ENCODE measurements around the gene CBX8.

CBX8 gene

GRCh38 chr17:79784353-79785016, 12.4 kb downstream of the CBX8 start:
- ChIA-PET POLR2A (interaction anchor here (1.2 to 1.5 kb wide), 2 partner anchors 13 kb away, joined by 3 to 6 read pairs; partner anchors contain the start of gene CBX8), CTCF (no interaction called here)
- DNase-seq (ENCODE audit: extremely low spot score) = no peak
- TF ChIP-seq SP1 (IDR thresholded peaks at IDR 0.05) (no peak), CTBP1 (IDR thresholded peaks at IDR 0.05; ENCODE audit: borderline replicate concordance) (no peak), PKNOX1 (IDR thresholded peaks at IDR 0.05) (no peak), FOXK2 (IDR thresholded peaks at IDR 0.05) (no peak), L3MBTL2 (conservative IDR thresholded peaks at IDR 0.05) (no peak), FOXM1 (IDR thresholded peaks at IDR 0.05; ENCODE audit: borderline replicate concordance) (no peak), TARDBP (IDR thresholded peaks at IDR 0.05) (no peak), SUZ12 (IDR thresholded peaks at IDR 0.05) (no peak), HDGF (IDR thresholded peaks at IDR 0.05; ENCODE audit: borderline replicate concordance) (no peak), ARNT (IDR thresholded peaks at IDR 0.05) (no peak), ELF4 (IDR thresholded peaks at IDR 0.05) (no peak)

GRCh38 chr17:79783891-79784290, 13.0 kb downstream of the CBX8 start:
- ChIA-PET CTCF (no interaction called here), POLR2A (interaction anchor here (1.2 to 1.5 kb wide), 2 partner anchors 12 to 13 kb away, joined by 3 to 6 read pairs; partner anchors contain the start of gene CBX8)
- TF ChIP-seq SUZ12 (IDR thresholded peaks at IDR 0.05) (no peak), CTBP1 (IDR thresholded peaks at IDR 0.05; ENCODE audit: borderline replicate concordance) (no peak), FOXA1 (IDR thresholded peaks at IDR 0.05) (no peak), NFRKB (IDR thresholded peaks at IDR 0.05) (no peak), FOXK2 (IDR thresholded peaks at IDR 0.05) (no peak), ARNT (IDR thresholded peaks at IDR 0.05) (no peak), LEF1 (IDR thresholded peaks at IDR 0.05; ENCODE audit: borderline replicate concordance) (no peak), PKNOX1 (IDR thresholded peaks at IDR 0.05) (no peak)

GRCh38 chr17:79781736-79782575, 14.9 kb downstream of the CBX8 start:
- TF ChIP-seq HDGF (IDR thresholded peaks at IDR 0.05; ENCODE audit: borderline replicate concordance) (no peak), FOXK2 (IDR thresholded peaks at IDR 0.05) (no peak), ARNT (IDR thresholded peaks at IDR 0.05) (no peak), CTBP1 (IDR thresholded peaks at IDR 0.05; ENCODE audit: borderline replicate concordance) (no peak), LEF1 (IDR thresholded peaks at IDR 0.05; ENCODE audit: borderline replicate concordance) (no peak), BHLHE40 (IDR thresholded peaks at IDR 0.05; ENCODE audit: borderline replicate concordance) (no peak)
- CTCF ChIA-PET = no interaction called here
- POLR2A ChIA-PET = interaction anchor here (0.5 to 2.0 kb wide), 4 partner anchors 9 to 40 kb away, joined by 3 to 5 read pairs (median 3); partner anchors contain the start of gene CBX8
- no peak for DNase-seq (ENCODE audit: extremely low spot score)

More at GRCh38 chr17:79783891-79784290, 13.0 kb downstream of the CBX8 start:
- DNase-seq (ENCODE audit: extremely low spot score) = no peak

GRCh38 chr17:79781012-79781650, 15.7 kb downstream of the CBX8 start:
- ChIA-PET CTCF (interaction anchor here (1.4 kb wide), 1 partner anchor 54 kb away, joined by 3 read pairs; no protein-coding TSS in a partner anchor), POLR2A (interaction anchor here (0.8 to 2.0 kb wide), 3 partner anchors 16 to 39 kb away, joined by 3 to 5 read pairs (median 3); partner anchors contain the start of gene CBX8)
- DNase-seq (ENCODE audit: extremely low spot score) = no peak
- no peak for TF ChIP-seq LEF1 (IDR thresholded peaks at IDR 0.05; ENCODE audit: borderline replicate concordance)
- no peak for TF ChIP-seq NFRKB (IDR thresholded peaks at IDR 0.05)
- no peak for TF ChIP-seq PKNOX1 (IDR thresholded peaks at IDR 0.05)
- TF ChIP-seq FOXK2 (IDR thresholded peaks at IDR 0.05) = no peak
- no peak for TF ChIP-seq HDGF (IDR thresholded peaks at IDR 0.05; ENCODE audit: borderline replicate concordance)
- no peak for TF ChIP-seq SP1 (IDR thresholded peaks at IDR 0.05)
- no peak for TF ChIP-seq ZNF384 (IDR thresholded peaks at IDR 0.05)
- no peak for TF ChIP-seq ARNT (IDR thresholded peaks at IDR 0.05)
- TF ChIP-seq TARDBP (IDR thresholded peaks at IDR 0.05) = no peak
- TF ChIP-seq BHLHE40 (IDR thresholded peaks at IDR 0.05; ENCODE audit: borderline replicate concordance) = no peak
- no peak for TF ChIP-seq CTBP1 (IDR thresholded peaks at IDR 0.05; ENCODE audit: borderline replicate concordance)
- TF ChIP-seq FOXM1 (IDR thresholded peaks at IDR 0.05; ENCODE audit: borderline replicate concordance) = no peak
- no peak for TF ChIP-seq SUZ12 (IDR thresholded peaks at IDR 0.05)
- no peak for TF ChIP-seq L3MBTL2 (conservative IDR thresholded peaks at IDR 0.05)
- TF ChIP-seq ELF4 (IDR thresholded peaks at IDR 0.05) = no peak

GRCh38 chr17:79779661-79780365, 17.1 kb downstream of the CBX8 start:
- ChIA-PET CTCF (interaction anchor here (0.8 to 2.3 kb wide), 4 partner anchors 10 to 55 kb away, joined by 3 to 8 read pairs (median 4); no protein-coding TSS in a partner anchor), POLR2A (interaction anchor here (1.8 to 2.1 kb wide), 4 partner anchors 15 to 214 kb away, joined by 5 to 10 read pairs (median 8); partner anchors contain the start of gene CBX8)
- TF ChIP-seq SP1 (IDR thresholded peaks at IDR 0.05) (no peak), FOXK2 (IDR thresholded peaks at IDR 0.05) (no peak), TARDBP (IDR thresholded peaks at IDR 0.05) (no peak), ELF4 (IDR thresholded peaks at IDR 0.05) (no peak), SUZ12 (IDR thresholded peaks at IDR 0.05) (no peak), L3MBTL2 (conservative IDR thresholded peaks at IDR 0.05) (no peak), HDGF (IDR thresholded peaks at IDR 0.05; ENCODE audit: borderline replicate concordance) (no peak), FOXM1 (IDR thresholded peaks at IDR 0.05; ENCODE audit: borderline replicate concordance) (no peak), BHLHE40 (IDR thresholded peaks at IDR 0.05; ENCODE audit: borderline replicate concordance) (no peak), ZNF384 (IDR thresholded peaks at IDR 0.05) (no peak), FOXA1 (IDR thresholded peaks at IDR 0.05) (no peak), NFRKB (IDR thresholded peaks at IDR 0.05) (no peak), ARNT (IDR thresholded peaks at IDR 0.05) (no peak), CTBP1 (IDR thresholded peaks at IDR 0.05; ENCODE audit: borderline replicate concordance) (no peak), LEF1 (IDR thresholded peaks at IDR 0.05; ENCODE audit: borderline replicate concordance) (no peak), PKNOX1 (IDR thresholded peaks at IDR 0.05) (no peak)
- no peak for DNase-seq (ENCODE audit: extremely low spot score)
